NCI-H526 treated with DMSO at 0.1 percent for 48 hours (cell line): ENCODE results near the gene KCTD20.

Experiments used
- DNase-seq: peaks from one replicate; lab custom pipeline; 2025; lab: John Stamatoyannopoulos, UW

KCTD20 gene

GRCh38 chr6:36493859-36494258 is 51.1 kb downstream of the KCTD20 start:
- no peak for DNase-seq

DNA sequence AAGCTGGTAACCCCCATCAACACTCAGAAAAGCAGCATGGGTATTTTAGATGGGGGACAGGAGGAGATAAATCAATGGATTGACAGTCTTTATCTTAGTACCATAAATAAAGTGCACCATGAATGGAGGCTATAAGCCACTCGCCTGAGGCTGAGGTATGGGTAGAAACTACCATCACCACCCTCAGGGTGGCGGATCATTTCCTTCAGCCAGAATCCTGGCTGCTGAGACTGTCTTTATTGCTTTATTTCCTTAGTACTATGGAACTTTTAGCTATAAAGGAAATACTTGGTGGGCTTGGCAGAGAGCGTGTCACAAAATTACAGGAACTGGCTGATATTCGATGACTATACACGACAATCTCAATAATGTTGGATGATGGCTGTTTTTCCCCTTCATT is 52.3 kb downstream of the KCTD20 start:
- DNase-seq = no peak

GRCh38 chr6:36499918-36500317 is 57.1 kb downstream of the KCTD20 start:
- DNase-seq = no peak

DNA sequence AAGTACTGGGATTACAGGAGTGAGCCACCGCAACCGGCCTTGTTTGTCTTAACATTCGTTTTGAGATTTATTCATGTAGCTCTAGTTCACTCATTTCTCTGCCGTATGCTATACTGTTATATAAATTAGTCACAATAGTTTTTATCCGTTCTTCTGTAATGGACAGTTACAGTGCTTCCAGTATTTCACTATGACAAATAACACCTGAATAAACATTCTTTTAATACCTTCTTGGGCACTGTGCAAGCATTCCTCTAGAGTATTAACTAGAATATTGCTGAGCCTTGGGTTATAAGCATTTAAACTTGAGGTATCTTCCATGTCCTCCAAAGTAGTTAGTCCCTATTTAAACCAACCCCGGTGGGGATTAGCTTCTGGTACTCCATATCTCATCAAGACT is 58.9 kb downstream of the KCTD20 start:
- DNase-seq = no peak

DNA sequence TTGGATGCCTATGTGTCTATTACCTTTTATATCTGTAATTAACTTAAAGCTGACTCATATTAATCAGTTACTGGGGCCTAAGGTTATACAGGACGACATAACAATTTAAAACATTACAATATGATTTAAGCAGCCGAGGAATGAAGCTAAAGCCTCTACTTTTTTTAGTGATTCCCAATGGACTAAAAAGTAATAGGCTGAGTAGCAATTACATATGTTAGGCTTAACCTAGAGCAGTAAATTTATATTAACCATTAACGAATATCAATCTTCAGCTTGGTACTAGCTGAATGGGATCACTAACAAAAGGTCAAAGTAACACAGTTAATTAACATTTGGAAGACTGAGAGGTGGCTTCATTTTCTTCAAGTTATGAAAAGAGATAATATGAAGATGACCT is 61.4 kb downstream of the KCTD20 start:
- no peak for DNase-seq

DNA sequence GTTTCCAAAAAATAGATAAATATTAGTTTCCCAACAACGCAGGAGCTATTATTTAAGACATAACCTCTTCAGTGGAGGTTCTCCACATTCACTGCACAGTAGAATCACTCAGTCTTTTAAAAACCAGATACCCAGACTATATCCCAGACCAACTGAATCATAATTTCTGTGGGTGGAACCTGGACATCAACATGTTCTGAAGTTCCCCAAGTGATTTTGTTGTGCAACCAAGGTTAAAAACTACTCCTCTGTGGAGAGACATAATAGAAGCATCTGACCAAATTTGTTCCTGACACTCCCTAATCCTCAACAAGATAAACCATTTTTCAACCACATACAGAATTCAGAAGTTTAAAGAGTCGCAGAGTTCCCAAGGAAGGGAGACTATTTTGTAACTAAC is 62.2 kb downstream of the KCTD20 start:
- DNase-seq = no peak

DNA sequence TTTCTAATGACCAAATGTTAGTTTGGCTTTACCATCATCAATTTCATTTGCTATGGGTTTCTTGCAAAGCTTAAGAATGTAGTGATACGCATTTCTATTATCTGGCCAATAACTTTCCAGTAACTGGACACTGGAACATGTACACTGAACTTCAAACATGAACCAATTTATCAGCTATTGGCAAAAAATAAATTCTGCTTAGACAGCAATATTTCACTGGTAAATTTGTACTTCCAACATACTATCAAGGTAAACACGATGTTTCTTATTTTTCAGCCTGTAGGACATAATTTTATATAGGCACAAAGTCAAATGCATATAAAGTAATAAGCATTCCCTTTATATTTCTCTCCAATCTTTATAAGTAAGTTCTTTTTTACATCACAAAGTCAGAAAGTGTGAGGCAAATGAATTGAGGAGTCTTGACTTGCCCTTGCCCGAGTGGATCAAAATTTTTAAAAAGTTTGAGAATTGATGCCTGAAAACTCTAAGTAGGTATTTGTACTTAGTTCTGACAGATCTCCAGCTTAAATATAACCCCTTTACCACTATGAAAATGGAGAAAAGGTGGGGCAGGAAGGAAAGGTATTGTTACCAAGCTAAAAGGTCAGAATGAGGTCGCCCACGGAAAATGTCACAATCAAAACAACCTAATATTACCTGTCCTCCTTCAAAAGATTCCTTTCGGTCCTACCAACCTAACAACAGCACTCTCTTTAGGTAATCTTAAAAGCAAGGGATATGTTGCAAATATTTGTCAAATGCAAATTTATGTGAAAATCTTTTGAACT is 63.1 kb downstream of the KCTD20 start:
- DNase-seq = no peak

DNA sequence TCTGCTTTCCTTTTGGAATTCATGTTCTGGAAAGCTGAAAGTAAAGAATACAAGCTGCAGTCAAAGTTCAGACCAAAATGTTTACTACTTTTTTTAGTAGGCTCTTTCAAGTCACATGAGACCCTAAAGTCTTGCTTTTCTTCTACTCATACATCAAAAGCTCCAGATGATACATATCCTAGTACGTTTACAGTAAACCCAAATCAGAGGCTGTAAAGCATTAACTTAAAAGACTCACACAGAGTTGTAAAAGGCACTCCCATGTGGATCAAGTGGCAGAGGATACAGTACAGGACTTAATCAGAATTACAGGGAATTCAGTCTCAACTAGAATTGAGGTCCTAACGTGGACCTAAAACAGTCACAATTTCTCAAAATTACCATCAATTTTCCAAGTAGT is 63.8 kb downstream of the KCTD20 start:
- no peak for DNase-seq

DNA sequence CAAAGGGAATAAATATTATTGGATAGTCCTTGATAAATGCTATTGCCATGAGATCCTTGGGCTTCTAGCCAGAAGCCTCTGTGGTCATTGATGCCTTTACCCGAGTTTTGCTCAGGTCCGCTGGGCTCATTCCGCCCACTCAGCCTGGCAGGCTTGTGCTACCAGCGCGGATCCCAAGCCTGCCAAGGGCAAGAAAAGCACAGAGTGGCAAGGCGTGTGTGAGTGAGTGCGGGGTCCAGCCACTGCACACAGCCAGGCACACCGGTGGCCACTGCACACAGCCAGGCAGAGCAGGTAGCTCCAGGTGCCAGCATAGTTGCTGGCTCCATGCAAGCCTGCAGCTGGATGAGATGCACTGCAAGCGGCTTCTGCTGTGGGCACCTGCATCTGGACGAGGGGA is 65.7 kb downstream of the KCTD20 start:
- DNase-seq = no peak

- no peak for DNase-seq
Measured at GRCh38 chr6:36510365-36510764, 67.6 kb downstream of the KCTD20 start.

GRCh38 chr6:36514554-36515456 is 72.0 kb downstream of the KCTD20 start:
- DNase-seq = no peak

GRCh38 chr6:36515844-36516243 is 73.0 kb downstream of the KCTD20 start:
- DNase-seq = no peak

- DNase-seq = no peak
Measured at GRCh38 chr6:36516559-36516958, 73.8 kb downstream of the KCTD20 start.

- no peak for DNase-seq
Measured at GRCh38 chr6:36516988-36517387, 74.2 kb downstream of the KCTD20 start.

- DNase-seq = no peak
Measured at GRCh38 chr6:36517408-36517807, 74.6 kb downstream of the KCTD20 start.

- DNase-seq = no peak
Measured at GRCh38 chr6:36519352-36519751, 76.6 kb downstream of the KCTD20 start.

DNA sequence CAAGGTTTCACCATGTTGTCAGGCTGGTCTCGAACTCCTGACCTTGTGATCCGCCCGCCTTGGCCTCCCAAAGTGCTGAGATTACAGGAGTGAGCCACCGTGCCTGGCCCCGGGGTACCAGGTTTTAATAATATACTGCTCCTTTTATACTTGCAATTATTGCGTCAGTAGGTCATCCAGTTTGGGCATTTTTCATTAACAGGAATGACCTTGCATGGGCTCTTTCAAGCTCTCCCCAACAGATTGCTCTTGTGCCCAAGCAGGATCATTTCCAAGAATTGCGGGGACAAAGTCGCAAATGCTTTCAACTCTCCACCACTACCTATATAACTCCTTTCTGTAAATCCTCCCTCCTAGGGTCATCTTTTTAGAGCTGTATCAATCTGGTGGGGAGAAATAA is 80.7 kb downstream of the KCTD20 start:
- no peak for DNase-seq

DNA sequence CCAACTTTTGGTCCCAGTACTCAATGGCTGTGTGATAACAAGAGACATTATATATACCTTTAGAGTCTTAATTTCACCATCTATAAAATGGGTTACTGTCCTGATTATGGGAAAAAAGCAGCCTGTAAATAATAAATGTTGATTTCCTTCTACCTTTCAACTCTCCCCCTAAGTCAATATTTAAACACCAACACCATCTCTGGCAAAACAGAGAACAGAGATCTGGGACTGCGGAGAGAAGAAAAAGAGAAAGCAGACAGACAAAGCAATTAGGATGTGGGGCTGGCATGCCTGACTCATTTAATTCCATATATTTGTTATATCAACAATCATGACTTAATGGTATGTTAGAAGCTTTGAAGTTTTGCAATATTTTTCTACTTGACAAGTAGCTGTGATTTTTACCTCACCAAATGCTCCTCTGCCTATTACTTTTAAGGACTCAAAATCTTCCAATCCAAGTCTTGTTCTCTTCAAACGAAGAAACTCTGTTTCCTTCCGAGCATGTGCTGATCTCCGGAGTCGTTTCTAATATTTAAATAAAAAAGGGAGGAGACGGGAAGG is 81.2 kb downstream of the KCTD20 start:
- DNase-seq = no peak

- DNase-seq = no peak
Measured at GRCh38 chr6:36524871-36525270, 82.1 kb downstream of the KCTD20 start.

DNA sequence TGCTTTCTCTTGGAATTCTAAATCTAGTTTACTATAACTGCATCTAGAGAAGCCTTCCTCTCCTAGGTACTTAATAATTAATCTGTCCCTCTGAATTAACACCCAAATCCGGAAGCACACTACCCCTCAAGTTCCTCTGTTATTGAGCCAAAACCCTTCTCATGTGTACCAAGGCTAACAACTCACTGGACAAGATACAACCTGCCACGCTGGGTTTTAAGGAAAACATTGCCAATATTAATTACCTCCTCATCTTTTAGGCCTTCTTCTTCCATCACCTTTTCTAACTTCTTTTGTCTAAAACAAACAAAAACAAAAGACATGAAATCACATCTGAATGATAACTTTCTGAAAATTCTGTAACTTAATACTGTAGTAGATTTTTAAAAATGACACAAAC is 82.5 kb downstream of the KCTD20 start:
- no peak for DNase-seq

DNA sequence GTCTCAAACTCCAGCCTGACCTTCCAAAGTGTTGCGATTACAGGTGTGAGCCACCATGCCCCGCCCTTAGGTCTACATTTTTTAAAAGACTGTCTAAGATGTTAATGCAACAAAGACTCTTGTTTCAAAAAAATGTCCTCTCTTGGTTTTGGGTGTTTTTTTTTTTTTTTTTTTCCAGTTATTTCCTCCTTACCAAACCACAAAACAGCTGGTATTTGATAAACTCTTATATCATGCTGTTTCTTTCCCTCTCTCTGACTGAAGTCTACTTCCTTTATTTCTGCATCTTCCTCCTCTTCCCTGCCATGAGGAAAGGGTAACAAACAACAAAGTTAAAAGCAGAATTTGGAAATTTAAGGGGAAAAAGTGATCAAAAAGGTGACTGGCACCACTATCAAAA is 83.3 kb downstream of the KCTD20 start:
- DNase-seq = no peak

- no peak for DNase-seq
Measured at GRCh38 chr6:36533321-36533720, 90.5 kb downstream of the KCTD20 start.
